Measurements from ENCODE around the gene DLG5. TPM values are rescaled to one million over a fixed set of nuclear protein-coding genes. Genes with fewer than 3 reads are reported as not detected.

The DLG5 gene
- total and polyA plus RNA-seq, 8 donors: 11.3 to 19.4 (median 13.5) TPM

DNA sequence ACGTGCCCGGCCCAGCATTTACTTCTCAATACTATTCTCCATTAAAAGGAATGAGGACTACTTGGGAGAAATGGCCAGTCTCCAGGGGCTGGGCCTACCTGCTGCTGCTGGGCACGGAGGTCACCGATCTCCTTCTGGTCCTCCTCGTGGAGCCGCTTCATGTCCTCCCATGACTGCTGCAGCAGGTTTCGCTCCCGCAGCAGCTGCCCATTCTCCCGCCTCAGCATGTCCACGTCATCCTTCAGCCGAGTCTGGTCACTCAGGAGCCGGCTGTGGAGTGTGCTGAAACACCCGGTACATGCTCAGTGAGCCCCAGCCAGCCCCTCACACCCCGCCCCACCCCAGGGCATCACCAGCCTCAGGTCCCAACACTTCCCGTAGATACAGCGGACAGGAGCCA is 73.3 kb downstream of the DLG5 start:
- no peak overlapping the region for H3K27ac ChIP-seq
- H3K27me3 ChIP-seq: no peaks in the 10 kb centered on the region
- no peaks in the 10 kb centered on the region for H3K4me1 ChIP-seq
- no peak overlapping the region for H3K4me3 ChIP-seq
- 95% methylated on average over 16 of the region's 16 CpGs for WGBS, 2 donors
- ATAC-seq (no peak), FAIRE-seq (no peak), DNase-seq (no peak)
- peaks cover 0 to 27% (median 0%) of the 10 kb centered on the region in 3 donors for H3K36me3 ChIP-seq
- no peaks in the 10 kb centered on the region for H3K9me3 ChIP-seq
- TF ChIP-seq, protein P1, sequence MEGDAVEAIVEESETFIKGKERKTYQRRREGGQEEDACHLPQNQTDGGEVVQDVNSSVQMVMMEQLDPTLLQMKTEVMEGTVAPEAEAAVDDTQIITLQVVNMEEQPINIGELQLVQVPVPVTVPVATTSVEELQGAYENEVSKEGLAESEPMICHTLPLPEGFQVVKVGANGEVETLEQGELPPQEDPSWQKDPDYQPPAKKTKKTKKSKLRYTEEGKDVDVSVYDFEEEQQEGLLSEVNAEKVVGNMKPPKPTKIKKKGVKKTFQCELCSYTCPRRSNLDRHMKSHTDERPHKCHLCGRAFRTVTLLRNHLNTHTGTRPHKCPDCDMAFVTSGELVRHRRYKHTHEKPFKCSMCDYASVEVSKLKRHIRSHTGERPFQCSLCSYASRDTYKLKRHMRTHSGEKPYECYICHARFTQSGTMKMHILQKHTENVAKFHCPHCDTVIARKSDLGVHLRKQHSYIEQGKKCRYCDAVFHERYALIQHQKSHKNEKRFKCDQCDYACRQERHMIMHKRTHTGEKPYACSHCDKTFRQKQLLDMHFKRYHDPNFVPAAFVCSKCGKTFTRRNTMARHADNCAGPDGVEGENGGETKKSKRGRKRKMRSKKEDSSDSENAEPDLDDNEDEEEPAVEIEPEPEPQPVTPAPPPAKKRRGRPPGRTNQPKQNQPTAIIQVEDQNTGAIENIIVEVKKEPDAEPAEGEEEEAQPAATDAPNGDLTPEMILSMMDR (IDR thresholded peaks at IDR 0.05): no peak
- intact Hi-C loops (cut with DNase I): no loop called here

DNA sequence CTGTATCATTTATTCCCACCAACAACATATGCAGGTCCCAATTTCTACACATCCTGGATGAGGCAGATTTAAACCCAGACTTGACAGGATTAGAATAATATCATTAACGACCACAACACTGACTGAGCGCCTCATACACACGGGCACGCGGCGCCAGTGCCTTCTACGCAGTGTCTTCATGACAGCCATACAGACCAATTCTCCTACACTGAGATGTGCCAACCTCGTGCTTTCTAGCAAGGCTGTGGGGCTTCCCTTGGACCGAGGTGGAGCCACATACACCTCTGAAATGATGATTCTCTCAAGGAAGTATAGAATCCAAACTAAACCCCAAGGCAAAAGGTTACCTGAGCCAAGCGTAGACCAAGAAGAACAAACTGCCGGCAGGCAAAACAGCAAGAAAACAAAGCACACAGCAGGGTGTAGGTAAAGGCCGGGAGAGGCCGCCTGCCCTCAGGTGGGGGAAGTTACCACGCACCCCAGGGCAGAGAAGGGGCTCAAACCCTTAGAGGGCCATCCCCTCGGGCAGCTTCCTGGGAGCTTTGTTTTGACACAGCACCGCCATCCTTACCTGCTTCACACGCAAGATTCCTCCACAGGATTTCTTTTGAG is 75.8 kb downstream of the DLG5 start:
- Histone ChIP-seq H3K27me3 (no peaks in the 10 kb centered on the region), H3K4me3 (no peak overlapping the region), H3K4me1 (peaks cover 0 to 2% (median 0%) of the 10 kb centered on the region in 3 donors), H3K36me3 (peaks cover 0 to 27% (median 0%) of the 10 kb centered on the region in 3 donors), H3K27ac (no peak overlapping the region), H3K9me3 (no peaks in the 10 kb centered on the region)
- intact Hi-C loops (cut with DNase I): no loop called here
- FAIRE-seq: no peak
- no peak for DNase-seq
- WGBS, 2 donors: 88 to 90% methylated on average over 17 of the region's 17 CpGs
- TF ChIP-seq, protein P1 (IDR thresholded peaks at IDR 0.05): no peak
- ATAC-seq: no peak

DNA sequence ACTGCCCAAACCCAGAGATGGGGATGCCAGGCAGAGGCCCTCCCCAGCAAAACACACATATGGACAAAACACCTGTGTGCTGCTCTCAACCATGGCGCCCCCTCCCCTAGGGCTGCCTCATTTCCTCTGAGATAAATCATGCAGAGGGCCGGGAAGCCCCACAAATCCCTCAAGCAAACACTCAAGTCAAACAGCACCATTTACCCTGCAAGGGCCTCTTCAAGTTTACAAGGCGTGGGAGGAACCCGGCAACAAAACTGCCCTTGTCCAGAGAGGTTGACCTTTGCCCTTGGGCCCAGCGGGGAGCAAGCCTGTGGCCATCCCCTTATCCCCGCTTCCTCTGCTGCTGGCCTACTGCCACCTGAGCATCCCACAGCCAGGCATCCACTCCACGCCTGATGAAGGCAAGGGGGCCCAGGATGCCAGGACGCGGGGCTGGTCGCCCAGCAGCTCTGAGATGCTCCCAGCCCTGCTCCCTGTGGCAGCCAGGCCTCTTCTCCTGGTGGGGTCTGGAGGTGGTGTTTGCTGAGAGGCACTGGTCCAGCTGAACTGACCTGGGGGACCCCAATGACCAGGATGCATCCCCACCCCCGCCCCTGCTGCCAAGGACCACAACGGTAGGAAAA is 77.4 kb downstream of the DLG5 start:
- no peak for ATAC-seq

DNA sequence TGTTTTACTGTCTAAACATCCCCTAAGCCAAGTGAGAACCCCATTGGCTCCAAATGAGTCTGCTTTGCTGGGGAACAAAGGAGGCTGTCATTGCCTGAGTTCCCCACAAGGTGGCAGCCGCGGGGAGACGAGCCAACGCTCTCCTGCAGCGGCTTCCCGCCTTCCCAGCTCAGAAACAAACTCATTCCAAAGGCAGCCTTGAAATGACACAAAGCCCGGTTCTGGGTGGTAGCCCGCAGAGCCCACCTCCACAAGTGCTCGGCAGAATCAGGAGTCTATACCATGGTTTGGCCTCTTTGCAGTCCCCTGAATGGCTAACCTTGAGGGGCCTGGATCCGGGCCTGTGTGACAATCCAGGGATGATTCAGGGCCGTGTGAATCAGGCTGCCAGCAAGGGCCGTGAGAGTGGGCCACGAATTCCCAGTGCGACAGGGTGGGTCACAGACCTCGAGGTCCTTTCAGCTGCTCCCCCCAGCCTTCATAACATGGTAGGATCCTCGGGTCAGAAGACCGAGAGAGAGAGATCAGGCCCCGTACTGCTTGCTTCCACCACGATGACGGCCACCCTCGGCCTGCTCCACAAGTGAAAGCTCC is 79.7 kb downstream of the DLG5 start:
- 33 to 34% methylated on average over 21 of the region's 21 CpGs for WGBS, 2 donors
- Histone ChIP-seq H3K27ac (no peak overlapping the region), H3K9me3 (no peaks in the 10 kb centered on the region), H3K4me1 (peaks cover 0 to 2% (median 0%) of the 10 kb centered on the region in 3 donors), H3K36me3 (peaks cover 0 to 13% (median 6%) of the 10 kb centered on the region in 3 donors), H3K27me3 (no peaks in the 10 kb centered on the region), H3K4me3 (no peak overlapping the region)
- no peak for FAIRE-seq
- intact Hi-C loops (cut with DNase I): loop anchor here in 2 of 3 donors (5.0 to 10.0 kb wide), 2 partner anchors 128 to 130 kb away; no protein-coding TSS in a partner anchor
- DNase-seq: peak; percentile 54 to 93 (median 78)
- TF ChIP-seq, protein P1 (IDR thresholded peaks at IDR 0.05): peak; percentile 86 to 98 (median 95)
- peak; percentile 90 to 96 (median 92) for ATAC-seq

More for the DNA sequence above, 77.4 kb downstream of the DLG5 start:
- TF ChIP-seq, protein P1 (IDR thresholded peaks at IDR 0.05): no peak
- Histone ChIP-seq H3K4me1 (peaks cover 0 to 2% (median 0%) of the 10 kb centered on the region in 3 donors), H3K36me3 (peaks cover 0 to 27% (median 0%) of the 10 kb centered on the region in 3 donors), H3K27me3 (no peaks in the 10 kb centered on the region), H3K9me3 (no peaks in the 10 kb centered on the region), H3K27ac (no peak overlapping the region), H3K4me3 (no peak overlapping the region)
- intact Hi-C loops (cut with DNase I): loop anchor here in 2 of 3 donors (5.0 to 10.0 kb wide), 2 partner anchors 126 to 128 kb away; no protein-coding TSS in a partner anchor
- no peak for DNase-seq
- WGBS, 2 donors: 67 to 68% methylated on average over 12 of the region's 12 CpGs
- FAIRE-seq: no peak

Measured in pancreas (tissue), 10 donors.